C4-2B (cell line): ENCODE measurements around the gene NIPSNAP3A.

Experiments used
- ZFX ChIP-seq: fragments of 450-650 bp; IDR thresholded peaks from 2 replicates; pipeline ENCODE4 v1.6.1; 2017
- TF ChIP-seq, protein P1 (sequence below): fragments of 450-650 bp; conservative IDR thresholded peaks from 2 replicates; pipeline ENCODE4 v1.5.1; 2017; ENCODE audit warnings: mild to moderate bottlenecking

DNA sequence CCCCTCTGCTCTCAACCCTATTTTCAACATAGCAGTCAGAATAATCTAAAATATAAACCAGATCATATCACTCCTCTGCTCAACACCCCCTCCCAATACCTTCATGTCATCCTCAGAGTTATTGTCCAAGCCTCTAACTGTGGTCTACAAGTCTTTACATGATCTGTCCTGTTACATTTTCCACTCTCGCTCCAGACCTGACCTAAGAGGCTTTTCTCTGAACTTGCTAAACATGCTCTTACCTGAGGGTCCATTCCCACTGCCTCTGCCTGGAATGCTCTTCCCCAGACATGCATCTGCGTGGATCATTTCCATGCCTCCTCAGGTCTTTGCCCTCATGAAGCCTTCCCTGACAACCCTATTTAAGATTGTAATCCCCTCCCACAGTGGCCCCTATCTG is 28.5 kb downstream of the NIPSNAP3A start:
- TF ChIP-seq, protein P1, sequence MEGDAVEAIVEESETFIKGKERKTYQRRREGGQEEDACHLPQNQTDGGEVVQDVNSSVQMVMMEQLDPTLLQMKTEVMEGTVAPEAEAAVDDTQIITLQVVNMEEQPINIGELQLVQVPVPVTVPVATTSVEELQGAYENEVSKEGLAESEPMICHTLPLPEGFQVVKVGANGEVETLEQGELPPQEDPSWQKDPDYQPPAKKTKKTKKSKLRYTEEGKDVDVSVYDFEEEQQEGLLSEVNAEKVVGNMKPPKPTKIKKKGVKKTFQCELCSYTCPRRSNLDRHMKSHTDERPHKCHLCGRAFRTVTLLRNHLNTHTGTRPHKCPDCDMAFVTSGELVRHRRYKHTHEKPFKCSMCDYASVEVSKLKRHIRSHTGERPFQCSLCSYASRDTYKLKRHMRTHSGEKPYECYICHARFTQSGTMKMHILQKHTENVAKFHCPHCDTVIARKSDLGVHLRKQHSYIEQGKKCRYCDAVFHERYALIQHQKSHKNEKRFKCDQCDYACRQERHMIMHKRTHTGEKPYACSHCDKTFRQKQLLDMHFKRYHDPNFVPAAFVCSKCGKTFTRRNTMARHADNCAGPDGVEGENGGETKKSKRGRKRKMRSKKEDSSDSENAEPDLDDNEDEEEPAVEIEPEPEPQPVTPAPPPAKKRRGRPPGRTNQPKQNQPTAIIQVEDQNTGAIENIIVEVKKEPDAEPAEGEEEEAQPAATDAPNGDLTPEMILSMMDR, result no peak
- no peak for TF ChIP-seq ZFX
